Ovary (tissue), 3 donors: ENCODE measurements around the gene RASGEF1B.

Experiments
- EP300 ChIP-seq: sonication (generic); formaldehyde crosslinking; IDR thresholded peaks from one replicate; pipeline ENCODE4 v1.6.1; 2017; ENCODE audit warnings: antibody characterized with exemption
- POLR2A ChIP-seq: fragments of 450-650 bp; IDR thresholded peaks from one replicate; pipeline ENCODE4 v1.6.1; 2017; ENCODE audit warnings: antibody characterized with exemption, mild to moderate bottlenecking, moderate library complexity
- TF ChIP-seq, protein P1 (sequence below), 3 donors: fragments of 450-650 bp in 2 of 3; fragments of 200-600 bp in 1 of 3; IDR thresholded peaks; one replicate each; pipeline versions ENCODE4 v1.5.1 to v1.8.0; 2016 to 2022; ENCODE audit warnings: antibody characterized with exemption in 3 of 3, mild to moderate bottlenecking in 1 of 3
- donor health status: DM: no; HTN: no; CAD: no.

GRCh38 chr4:81499840-81500239, 28.1 kb upstream of the RASGEF1B start:
- TF ChIP-seq, protein P1, sequence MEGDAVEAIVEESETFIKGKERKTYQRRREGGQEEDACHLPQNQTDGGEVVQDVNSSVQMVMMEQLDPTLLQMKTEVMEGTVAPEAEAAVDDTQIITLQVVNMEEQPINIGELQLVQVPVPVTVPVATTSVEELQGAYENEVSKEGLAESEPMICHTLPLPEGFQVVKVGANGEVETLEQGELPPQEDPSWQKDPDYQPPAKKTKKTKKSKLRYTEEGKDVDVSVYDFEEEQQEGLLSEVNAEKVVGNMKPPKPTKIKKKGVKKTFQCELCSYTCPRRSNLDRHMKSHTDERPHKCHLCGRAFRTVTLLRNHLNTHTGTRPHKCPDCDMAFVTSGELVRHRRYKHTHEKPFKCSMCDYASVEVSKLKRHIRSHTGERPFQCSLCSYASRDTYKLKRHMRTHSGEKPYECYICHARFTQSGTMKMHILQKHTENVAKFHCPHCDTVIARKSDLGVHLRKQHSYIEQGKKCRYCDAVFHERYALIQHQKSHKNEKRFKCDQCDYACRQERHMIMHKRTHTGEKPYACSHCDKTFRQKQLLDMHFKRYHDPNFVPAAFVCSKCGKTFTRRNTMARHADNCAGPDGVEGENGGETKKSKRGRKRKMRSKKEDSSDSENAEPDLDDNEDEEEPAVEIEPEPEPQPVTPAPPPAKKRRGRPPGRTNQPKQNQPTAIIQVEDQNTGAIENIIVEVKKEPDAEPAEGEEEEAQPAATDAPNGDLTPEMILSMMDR (IDR thresholded peaks at IDR 0.05): no peak
- TF ChIP-seq EP300: no peak
- TF ChIP-seq POLR2A: no peak
